Activated effector memory CD4-positive, alpha-beta T cell treated with Interleukin-2 at 50 U/mL for 16 hours (primary cell): ENCODE measurements around the gene CAPN5.

ENCODE experiments used
- DNase-seq: peaks from one replicate; pipeline ENCODE4 v3.0.0-alpha.2; 2020

The CAPN5 gene

GRCh38 chr11:77102246-77103210 lies 35.8 kb downstream of the CAPN5 start, which contains the start of gene OMP:
OMP (plus strand) TSS chr11:77102840; CDS start chr11:77102840, 0 bp downstream.
- DNase-seq: no peak

- no peak for DNase-seq
Measured at GRCh38 chr11:77103319-77103718, 36.5 kb downstream of the CAPN5 start.

GRCh38 chr11:77104727-77105126 lies 38.0 kb downstream of the CAPN5 start:
- no peak for DNase-seq

GRCh38 chr11:77106321-77106720 lies 39.5 kb downstream of the CAPN5 start:
- no peak for DNase-seq

GRCh38 chr11:77106759-77107158 lies 40.0 kb downstream of the CAPN5 start:
- no peak for DNase-seq

- no peak for DNase-seq
Measured at GRCh38 chr11:77107950-77108349, 41.2 kb downstream of the CAPN5 start.

GRCh38 chr11:77108436-77108835 lies 41.7 kb downstream of the CAPN5 start:
- DNase-seq: no peak

GRCh38 chr11:77109236-77110019 lies 42.7 kb downstream of the CAPN5 start:
- DNase-seq: no peak

- DNase-seq: no peak
Measured at GRCh38 chr11:77110836-77111235, 44.1 kb downstream of the CAPN5 start.

- DNase-seq: no peak
Measured at GRCh38 chr11:77111277-77111676, 44.5 kb downstream of the CAPN5 start.

- DNase-seq: no peak
Measured at GRCh38 chr11:77111946-77112345, 45.2 kb downstream of the CAPN5 start.

- DNase-seq: no peak
Measured at GRCh38 chr11:77112641-77113381, 46.0 kb downstream of the CAPN5 start.

GRCh38 chr11:77113382-77114088 lies 46.8 kb downstream of the CAPN5 start:
- no peak for DNase-seq

- no peak for DNase-seq
Measured at GRCh38 chr11:77114089-77114463, 47.3 kb downstream of the CAPN5 start.

GRCh38 chr11:77115181-77115611 lies 48.4 kb downstream of the CAPN5 start:
- no peak for DNase-seq

- no peak for DNase-seq
Measured at GRCh38 chr11:77115956-77116355, 49.2 kb downstream of the CAPN5 start.

- no peak for DNase-seq
Measured at GRCh38 chr11:77117492-77117891, 50.7 kb downstream of the CAPN5 start.

- no peak for DNase-seq
Measured at GRCh38 chr11:77118086-77118485, 51.3 kb downstream of the CAPN5 start.

- DNase-seq: no peak
Measured at GRCh38 chr11:77118971-77119370, 52.2 kb downstream of the CAPN5 start.

GRCh38 chr11:77119531-77119936 lies 52.8 kb downstream of the CAPN5 start:
- DNase-seq: no peak

- no peak for DNase-seq
Measured at GRCh38 chr11:77120571-77120970, 53.8 kb downstream of the CAPN5 start.

GRCh38 chr11:77121096-77121640 lies 54.4 kb downstream of the CAPN5 start:
- no peak for DNase-seq
